Measurements from ENCODE around the gene PTTG2.

The PTTG2 gene

GRCh38 chr4:37989398-37990260 is 29.4 kb downstream of the PTTG2 start:
- DNase-seq, result no peak

DNA sequence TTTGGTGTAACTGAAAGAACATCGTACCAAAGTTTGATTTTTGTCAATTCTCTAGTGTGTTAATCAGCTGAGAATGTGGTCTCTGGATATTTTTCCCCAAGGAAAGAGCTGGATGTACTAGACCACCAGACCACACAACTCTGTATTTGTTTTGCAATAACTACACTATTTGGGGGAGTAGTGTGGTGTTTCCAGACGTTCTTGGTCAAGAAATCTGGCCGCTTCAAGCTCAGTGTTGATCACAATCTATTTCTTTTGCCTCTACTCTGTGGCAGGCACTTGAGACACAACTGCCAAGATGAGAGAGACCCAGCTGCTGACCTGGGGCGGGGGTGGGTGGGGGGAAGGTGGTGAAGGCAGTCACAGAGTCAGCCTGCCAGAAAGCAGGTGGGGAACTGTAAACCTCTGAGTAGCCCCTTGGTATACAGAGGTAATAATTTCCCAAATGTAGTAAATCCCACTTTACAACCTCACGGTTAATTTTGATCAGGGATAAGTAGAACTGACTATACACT is 30.6 kb downstream of the PTTG2 start:
- DNase-seq, result no peak

- DNase-seq, result no peak
Observed at GRCh38 chr4:37991623-37992410, 31.6 kb downstream of the PTTG2 start.

DNA sequence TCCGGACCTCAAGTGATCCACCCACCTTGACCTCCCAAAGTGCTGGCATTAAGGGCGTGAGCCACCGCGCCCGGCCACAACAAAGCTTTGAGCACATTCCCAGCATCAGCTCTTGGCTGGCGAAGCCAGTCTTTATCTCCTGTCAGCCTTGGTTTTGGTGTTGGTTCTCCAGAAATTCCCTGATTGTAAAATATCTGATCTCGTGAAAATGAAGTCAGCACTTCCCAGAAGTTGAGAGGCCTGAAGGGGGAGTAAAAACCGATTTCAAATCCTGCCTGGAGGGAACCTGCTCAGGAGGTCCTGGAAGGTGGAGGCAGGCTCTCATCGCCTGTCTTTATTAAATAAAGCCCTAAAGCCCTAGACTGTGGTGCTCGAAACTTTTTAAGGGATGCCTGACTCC is 33.6 kb downstream of the PTTG2 start:
- no peak for DNase-seq

- no peak for DNase-seq
Observed at GRCh38 chr4:37994569-37994968, 34.4 kb downstream of the PTTG2 start.

GRCh38 chr4:37995299-37995821 is 35.2 kb downstream of the PTTG2 start:
- no peak for DNase-seq

DNA sequence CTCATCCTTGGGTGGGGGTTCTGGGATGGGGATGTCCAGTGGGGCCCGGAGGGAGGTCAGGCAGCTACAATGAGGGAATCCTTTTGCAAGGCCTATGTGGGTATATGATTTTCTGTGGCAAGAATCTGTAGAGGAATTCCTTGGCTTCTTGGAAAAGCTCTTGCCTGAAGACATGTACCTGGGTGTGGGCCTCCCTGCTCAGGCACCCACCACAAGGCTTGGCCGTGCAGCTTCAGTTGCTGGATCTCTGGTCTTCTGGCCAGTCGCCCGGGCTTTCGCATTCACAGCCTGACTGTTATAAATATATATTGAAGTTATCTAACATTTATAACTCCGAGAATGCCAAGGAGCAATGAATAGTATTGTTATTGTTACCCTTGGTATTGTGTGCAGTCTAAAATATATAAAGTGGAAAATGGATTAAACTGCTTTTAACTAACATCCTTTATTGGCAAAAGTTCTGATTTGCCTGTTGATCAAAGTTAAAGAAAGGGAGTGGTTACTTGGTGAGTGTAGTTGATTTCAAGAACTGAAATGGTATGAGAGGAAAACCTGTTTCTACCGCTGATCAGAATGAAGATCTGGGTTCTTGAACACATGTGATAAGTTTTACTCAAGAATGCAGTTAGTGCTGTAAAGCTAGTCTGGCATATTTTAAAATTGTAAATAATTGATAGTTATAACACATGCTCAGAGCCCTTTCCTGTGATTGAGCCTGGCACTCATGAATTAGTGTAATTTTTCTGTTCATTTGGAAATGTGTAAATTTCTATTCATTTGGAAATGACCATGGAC is 36.0 kb downstream of the PTTG2 start:
- DNase-seq, result no peak

DNA sequence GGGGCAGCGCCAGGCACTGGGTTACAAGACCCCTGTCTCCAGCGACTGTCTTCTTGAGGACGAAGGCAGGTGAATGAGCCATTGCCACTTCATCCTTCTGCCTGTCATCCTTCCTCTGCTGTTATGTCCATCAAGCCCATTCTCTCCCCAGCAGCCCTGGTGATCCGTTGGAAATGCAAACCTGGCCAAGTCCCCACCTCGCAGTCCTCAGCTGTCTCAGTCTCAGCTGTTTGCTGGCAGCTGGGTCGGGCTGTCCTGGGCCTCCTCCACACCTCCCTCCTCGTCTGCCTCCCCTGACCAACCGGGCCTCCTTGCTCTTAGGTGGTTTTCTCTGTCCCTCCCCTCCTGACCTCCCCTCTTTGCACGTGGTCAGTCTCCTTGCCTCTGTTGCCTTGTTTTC is 38.0 kb downstream of the PTTG2 start:
- no peak for DNase-seq

GRCh38 chr4:37999000-37999716 is 39.0 kb downstream of the PTTG2 start:
- DNase-seq, result no peak

DNA sequence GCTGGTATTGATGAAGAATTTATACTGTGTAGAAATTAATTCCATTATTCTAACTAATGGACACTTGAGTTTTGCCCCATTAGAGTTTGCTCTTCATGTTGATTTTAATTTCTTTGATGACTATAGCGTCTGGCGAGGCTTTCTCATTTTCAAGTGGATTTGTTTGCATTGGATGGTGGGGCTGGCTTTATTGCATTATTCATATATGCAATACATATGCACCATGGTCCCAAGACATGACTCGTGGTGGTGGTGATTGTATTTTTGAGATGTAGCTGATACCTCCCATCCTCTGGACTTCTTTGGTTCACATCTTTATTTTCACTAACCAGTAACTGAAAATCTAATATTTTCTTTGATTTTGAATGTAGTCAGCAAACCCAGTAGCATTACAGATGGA is 39.8 kb downstream of the PTTG2 start:
- no peak for DNase-seq

- no peak for DNase-seq
Observed at GRCh38 chr4:38001927-38002326, 41.7 kb downstream of the PTTG2 start.

GRCh38 chr4:38002451-38003071 is 42.4 kb downstream of the PTTG2 start:
- no peak for DNase-seq

- peak; percentile 30 for DNase-seq
Observed at GRCh38 chr4:38003102-38003501, 42.9 kb downstream of the PTTG2 start.

GRCh38 chr4:38003628-38004027 is 43.4 kb downstream of the PTTG2 start:
- no peak for DNase-seq

DNA sequence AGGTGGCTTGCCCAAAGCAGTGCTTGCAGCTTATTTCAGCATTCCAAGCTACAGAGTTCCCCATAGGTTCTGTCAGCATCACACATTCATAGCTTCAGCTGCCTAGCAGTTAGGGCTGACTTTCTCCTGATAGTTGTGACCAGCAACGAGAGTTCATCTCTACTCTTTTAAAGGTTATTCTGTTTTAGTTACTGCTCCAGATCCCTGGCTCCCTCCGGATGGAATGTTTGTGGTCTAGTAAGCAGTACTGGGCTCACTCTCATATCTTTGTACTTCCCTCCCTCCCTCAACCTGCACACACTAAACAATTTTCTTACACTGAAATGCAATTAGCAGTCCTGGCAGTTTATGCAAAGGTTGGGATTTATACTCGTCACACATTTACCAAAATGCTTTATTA is 43.9 kb downstream of the PTTG2 start:
- no peak for DNase-seq

DNA sequence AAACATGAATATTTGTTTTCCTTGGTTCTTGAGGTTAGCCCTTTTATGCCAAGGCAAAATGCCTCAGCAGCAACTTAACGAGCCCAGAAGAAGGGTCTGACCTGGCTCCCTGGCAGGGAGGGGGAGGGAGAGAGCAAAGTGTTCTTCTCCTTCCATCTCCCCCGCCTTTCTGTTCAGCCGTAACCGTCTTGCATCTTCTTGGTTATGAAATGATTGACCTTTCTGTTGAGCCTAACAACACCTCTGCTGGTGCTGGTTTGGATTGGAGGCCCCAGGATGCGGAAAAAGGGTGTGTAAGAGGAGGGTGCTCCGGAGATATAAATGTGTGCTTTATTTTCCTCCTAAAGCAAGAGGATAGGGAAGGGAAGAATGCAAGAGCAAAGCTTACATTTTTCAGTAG is 44.7 kb downstream of the PTTG2 start:
- DNase-seq, result no peak

DNA sequence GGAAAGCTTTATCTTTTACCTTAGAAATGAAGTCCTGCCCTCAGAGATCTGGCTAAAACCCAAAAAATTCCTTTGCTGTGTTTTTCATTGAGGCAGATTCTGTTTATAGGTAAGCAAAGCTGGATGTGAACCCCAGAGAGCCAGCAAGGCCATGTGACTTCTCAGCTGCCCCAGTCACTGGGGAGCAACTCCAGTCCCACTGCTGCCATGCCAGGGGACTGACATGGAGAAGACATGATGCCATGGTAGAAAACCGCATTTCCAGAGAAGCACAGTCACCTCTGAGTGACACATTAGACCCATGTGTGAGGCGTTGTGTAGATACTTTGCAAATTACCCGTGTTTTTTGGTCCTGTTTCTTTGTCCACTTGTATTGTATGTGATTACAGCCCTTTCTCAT is 45.4 kb downstream of the PTTG2 start:
- no peak for DNase-seq

- DNase-seq, result no peak
Observed at GRCh38 chr4:38007645-38008044, 47.4 kb downstream of the PTTG2 start.

DNA sequence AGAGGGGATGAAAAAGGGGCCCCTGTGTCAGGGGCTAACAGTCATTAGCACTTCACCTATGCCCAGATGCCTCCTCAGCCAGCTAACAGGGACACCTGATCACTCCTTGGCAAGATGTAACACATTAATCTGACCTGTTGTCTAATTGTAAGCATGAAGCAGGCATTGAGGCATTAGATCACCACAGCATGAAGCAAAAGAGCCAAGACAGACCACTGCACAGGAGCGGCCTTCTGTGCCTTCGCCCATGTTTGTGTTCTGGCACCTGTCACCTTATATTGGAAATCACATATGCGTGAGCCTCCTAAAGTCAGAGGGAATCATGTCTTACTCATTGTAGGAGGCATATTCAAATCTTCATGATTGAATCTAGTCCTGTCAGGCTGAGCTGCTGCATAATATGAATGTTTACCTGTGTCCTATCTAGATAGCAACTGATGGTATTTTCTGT is 48.4 kb downstream of the PTTG2 start:
- DNase-seq, result no peak

- DNase-seq, result no peak
Observed at GRCh38 chr4:38009421-38009820, 49.2 kb downstream of the PTTG2 start.

- DNase-seq, result no peak
Observed at GRCh38 chr4:38009949-38010348, 49.8 kb downstream of the PTTG2 start.
